PC-3 (cell line): ENCODE measurements around the gene MLLT3. TPM values are rescaled to one million over a fixed set of nuclear protein-coding genes. Genes with fewer than 3 reads are reported as not detected.

Experiments
- ATAC-seq: fragments of 200-7000 bp; cut with Tn5 transposase; 2 replicates; pipeline ENCODE4 v1.9.1; 2020; ENCODE audit warnings: mild to moderate bottlenecking, moderate library complexity
- BruUV-seq: library from RNA; stranded (reverse); fragments of 400-500 nt; replicated peaks from 2 replicates; lab custom pipeline; 2021; lab: Mats Ljungman, UMichigan
- CTCF ChIA-PET: fragments of 300-600 bp; sonication (Branson Sonifier 250); formaldehyde crosslinking; loops from one replicate; lab custom pipeline; 2022; ENCODE audit warnings: antibody characterized with exemption; lab: Charles Lee
- POLR2A ChIA-PET: fragments of 300-600 bp; sonication (Branson Sonifier 250); formaldehyde crosslinking; loops from one replicate; lab custom pipeline; 2022; ENCODE audit warnings: antibody characterized with exemption; ENCODE audit not compliant: unreplicated experiment; lab: Charles Lee
- DNase-seq: peaks from one replicate; pipeline ENCODE4 v3.0.0-alpha.2; 2015
- H2AFZ ChIP-seq: fragments of 300-600 bp; sonication (generic); 2 replicates; pipeline ENCODE4 v1.6.0; 2016; ENCODE audit warnings: antibody characterized with exemption, low read length
- H3F3A ChIP-seq: fragments of 300-600 bp; sonication (generic); one replicate; pipeline ENCODE4 v1.6.0; 2017; ENCODE audit warnings: antibody characterized with exemption, low read length, control low read depth, mild to moderate bottlenecking; ENCODE audit not compliant: unreplicated experiment
- H3K27ac ChIP-seq: fragments of 300-600 bp; sonication (generic); 2 replicates; pipeline ENCODE4 v1.5.1; 2016; ENCODE audit warnings: mild to moderate bottlenecking, low read length
- H3K27me3 ChIP-seq: fragments of 300-600 bp; sonication (generic); 2 replicates; pipeline ENCODE4 v1.6.1; 2016; ENCODE audit warnings: low read length, mixed read lengths
- H3K36me3 ChIP-seq: fragments of 300-600 bp; sonication (generic); 2 replicates; pipeline ENCODE4 v1.6.1; 2016; ENCODE audit warnings: low read depth, mixed run types, low read length, mixed read lengths
- H3K4me1 ChIP-seq: fragments of 300-600 bp; sonication (generic); 2 replicates; pipeline ENCODE4 v1.5.1; 2016; ENCODE audit warnings: low read length; ENCODE audit not compliant: insufficient read depth
- H3K4me2 ChIP-seq: fragments of 300-600 bp; sonication (generic); 2 replicates; pipeline ENCODE4 v1.6.0; 2016; ENCODE audit warnings: low read length
- H3K4me3 ChIP-seq: fragments of 300-600 bp; sonication (generic); 2 replicates; pipeline ENCODE4 v1.5.1; 2016; ENCODE audit warnings: mild to moderate bottlenecking, low read length, mixed read lengths
- H3K79me2 ChIP-seq: fragments of 300-600 bp; sonication (generic); 2 replicates; pipeline ENCODE4 v1.6.1; 2017; ENCODE audit warnings: low read length, mixed read lengths
- H3K9ac ChIP-seq: fragments of 300-600 bp; sonication (generic); 2 replicates; pipeline ENCODE4 v1.6.0; 2016; ENCODE audit warnings: mild to moderate bottlenecking, low read length
- H3K9me2 ChIP-seq: fragments of 300-600 bp; sonication (generic); replicated peaks from 2 replicates; pipeline ENCODE4 v1.6.1; 2016; ENCODE audit warnings: mixed run types, low read length, mixed read lengths
- H3K9me3 ChIP-seq: fragments of 300-600 bp; sonication (generic); 2 replicates; pipeline ENCODE4 v1.6.1; 2016; ENCODE audit warnings: low read length, mixed read lengths
- H4K20me1 ChIP-seq: fragments of 300-600 bp; sonication (generic); 2 replicates; pipeline ENCODE4 v1.6.1; 2016; ENCODE audit warnings: low read length, mixed read lengths
- CTCF ChIP-seq: fragments of 300-600 bp; sonication (generic); conservative IDR thresholded peaks from 2 replicates; pipeline ENCODE4 v1.5.1; 2017; ENCODE audit warnings: antibody characterized with exemption, low read depth, mild to moderate bottlenecking, low read length
- EZH2 ChIP-seq: fragments of 300-600 bp; sonication (generic); IDR thresholded peaks from one replicate; pipeline ENCODE4 v1.6.1; 2017; ENCODE audit warnings: antibody characterized with exemption, mild to moderate bottlenecking, low read length; ENCODE audit not compliant: unreplicated experiment
- EZH2phosphoT487 ChIP-seq: fragments of 300-600 bp; sonication (generic); IDR thresholded peaks from 2 replicates; pipeline ENCODE4 v1.6.1; 2018; ENCODE audit warnings: mild to moderate bottlenecking, antibody characterized with exemption, low read length, borderline replicate concordance
- intact Hi-C: fragments of 100-400 bp; cut with micrococcal nuclease; formaldehyde crosslinking; loops from 2 replicates; pipeline ENCODE4 v1.9.0; 2023
- total RNA-seq: library from RNA; depleted of rRNA; stranded (reverse); fragments of >200 nt; gene quantifications from 2 replicates; pipeline ENCODE4 v1.2.3, GENCODE V29; 2014

The MLLT3 gene
- total RNA-seq, 1 experiment from 2014 or later = 7.1 TPM

- no peak for DNase-seq
- Histone ChIP-seq H2AFZ (no peak overlapping the region), H3K4me1 (no peaks in the 10 kb centered on the region), H3K9ac (no peak overlapping the region), H3K27ac (no peak overlapping the region), H3F3A (no peaks in the 10 kb centered on the region), H3K4me2 (no peak overlapping the region), H3K9me3 (no peaks in the 10 kb centered on the region), H3K36me3 (no peaks in the 10 kb centered on the region), H3K4me3 (no peak overlapping the region), H3K9me2 (no peaks in the 10 kb centered on the region), H3K79me2 (no peaks in the 10 kb centered on the region), H3K27me3 (no peaks in the 10 kb centered on the region), H4K20me1 (no peaks in the 10 kb centered on the region)
- intact Hi-C loops = no loop called here
- ChIA-PET CTCF (no interaction called here), POLR2A (no interaction called here)
- BruUV-seq = no TSS peak
- no peak for ATAC-seq
- TF ChIP-seq EZH2phosphoT487 (no peak), CTCF (no peak), EZH2 (no peak)
These were observed 132.0 kb downstream of the MLLT3 start for GRCh38 chr9:20490246-20490834.

DNA sequence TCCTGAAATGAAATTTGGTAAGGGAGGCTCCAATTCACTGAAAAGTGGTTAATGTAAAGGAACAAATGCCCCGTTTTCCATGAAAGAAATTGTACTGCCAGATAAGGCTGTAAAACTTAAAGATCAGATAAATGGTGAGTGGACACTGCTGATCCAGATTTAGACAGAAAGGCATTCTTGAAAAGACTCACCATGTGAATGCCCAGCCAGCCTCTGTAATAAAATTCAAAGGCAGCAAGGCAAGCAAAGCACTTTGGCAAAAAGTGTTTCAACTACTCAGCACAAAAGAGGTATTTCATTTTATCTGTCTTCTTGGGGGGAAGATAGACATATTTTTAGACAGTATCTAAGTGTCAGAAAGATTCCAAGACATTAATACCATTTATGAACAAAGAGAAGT, 133.6 kb downstream of the MLLT3 start:
- H3K4me2 ChIP-seq = no peak overlapping the region
- H3F3A ChIP-seq = no peaks in the 10 kb centered on the region
- ChIA-PET CTCF (no interaction called here), POLR2A (no interaction called here)
- intact Hi-C loops = no loop called here
- H3K9me3 ChIP-seq = no peaks in the 10 kb centered on the region
- H3K9me2 ChIP-seq = no peaks in the 10 kb centered on the region
- DNase-seq (no peak), ATAC-seq (no peak)
- H4K20me1 ChIP-seq = no peaks in the 10 kb centered on the region
- TF ChIP-seq CTCF (no peak), EZH2 (no peak), EZH2phosphoT487 (no peak)
- H3K27ac ChIP-seq = no peak overlapping the region
- H3K79me2 ChIP-seq = no peaks in the 10 kb centered on the region
- no peak overlapping the region for H3K4me3 ChIP-seq
- H3K36me3 ChIP-seq = no peaks in the 10 kb centered on the region
- BruUV-seq = no TSS peak
- H3K9ac ChIP-seq = no peak overlapping the region
- H3K27me3 ChIP-seq = no peaks in the 10 kb centered on the region
- H3K4me1 ChIP-seq = no peaks in the 10 kb centered on the region
- H2AFZ ChIP-seq = no peak overlapping the region

- Histone ChIP-seq H3K27me3 (no peaks in the 10 kb centered on the region), H3K27ac (no peak overlapping the region), H3K4me1 (no peaks in the 10 kb centered on the region), H3K9me3 (no peaks in the 10 kb centered on the region), H3K9me2 (no peaks in the 10 kb centered on the region), H3K79me2 (no peaks in the 10 kb centered on the region), H2AFZ (no peak overlapping the region), H3F3A (no peaks in the 10 kb centered on the region), H4K20me1 (no peaks in the 10 kb centered on the region), H3K9ac (no peak overlapping the region), H3K36me3 (no peaks in the 10 kb centered on the region), H3K4me3 (no peak overlapping the region), H3K4me2 (no peak overlapping the region)
- ATAC-seq = no peak
- intact Hi-C loops = no loop called here
- BruUV-seq = no TSS peak
- no peak for TF ChIP-seq EZH2
- TF ChIP-seq CTCF = no peak
- no peak for TF ChIP-seq EZH2phosphoT487
- ChIA-PET CTCF (no interaction called here), POLR2A (no interaction called here)
- no peak for DNase-seq
These were observed 135.7 kb downstream of the MLLT3 start for GRCh38 chr9:20486552-20486951.
